Measurements from ENCODE around the gene BMPR1A. TPM values are rescaled to one million over a fixed set of nuclear protein-coding genes. Genes with fewer than 3 reads are reported as not detected.
A peak's percentile ranks its signal among the peaks of the same experiment; 100 is the strongest.
"Not testable (repeated sequence)": the region's sequence is repeated elsewhere in the genome, so short reads cannot be mapped to it uniquely, and the experiment has no call there.

Gene BMPR1A
- total and polyA plus RNA-seq, 8 donors: 5.8 to 104 (median 19.9) TPM

- Histone ChIP-seq H3K4me3 (no peak overlapping the region), H3K9me3 (no peaks in the 10 kb centered on the region), H3K27ac (peak overlapping the region in 3 of 5 donors; percentile 18 to 60 (median 47)), H3K36me3 (peaks cover 14 to 71% (median 58%) of the 10 kb centered on the region in 4 donors), H3K4me1 (peaks cover 0 to 5% (median 0%) of the 10 kb centered on the region in 4 donors), H3K27me3 (no peaks in the 10 kb centered on the region)
- intact Hi-C loops (cut with DNase I; ENCODE audit: low total_unique reads): no loop called here
- TF ChIP-seq POLR2AphosphoS5 (IDR thresholded peaks at IDR 0.05) (peak in 2 of 3 donors; percentile 29 to 61), CTCF (IDR thresholded peaks at IDR 0.05) (no peak), POLR2A (IDR thresholded peaks at IDR 0.05) (no peak), EP300 (IDR thresholded peaks at IDR 0.05) (peak; percentile 55)
- no peak for DNase-seq
- 59 to 81% (median 68%) methylated on average over 9 of the region's 9 CpGs for WGBS, 5 donors
Measured at GRCh38 chr10:86922553-86922961, 166.1 kb downstream of the BMPR1A start.

DNA sequence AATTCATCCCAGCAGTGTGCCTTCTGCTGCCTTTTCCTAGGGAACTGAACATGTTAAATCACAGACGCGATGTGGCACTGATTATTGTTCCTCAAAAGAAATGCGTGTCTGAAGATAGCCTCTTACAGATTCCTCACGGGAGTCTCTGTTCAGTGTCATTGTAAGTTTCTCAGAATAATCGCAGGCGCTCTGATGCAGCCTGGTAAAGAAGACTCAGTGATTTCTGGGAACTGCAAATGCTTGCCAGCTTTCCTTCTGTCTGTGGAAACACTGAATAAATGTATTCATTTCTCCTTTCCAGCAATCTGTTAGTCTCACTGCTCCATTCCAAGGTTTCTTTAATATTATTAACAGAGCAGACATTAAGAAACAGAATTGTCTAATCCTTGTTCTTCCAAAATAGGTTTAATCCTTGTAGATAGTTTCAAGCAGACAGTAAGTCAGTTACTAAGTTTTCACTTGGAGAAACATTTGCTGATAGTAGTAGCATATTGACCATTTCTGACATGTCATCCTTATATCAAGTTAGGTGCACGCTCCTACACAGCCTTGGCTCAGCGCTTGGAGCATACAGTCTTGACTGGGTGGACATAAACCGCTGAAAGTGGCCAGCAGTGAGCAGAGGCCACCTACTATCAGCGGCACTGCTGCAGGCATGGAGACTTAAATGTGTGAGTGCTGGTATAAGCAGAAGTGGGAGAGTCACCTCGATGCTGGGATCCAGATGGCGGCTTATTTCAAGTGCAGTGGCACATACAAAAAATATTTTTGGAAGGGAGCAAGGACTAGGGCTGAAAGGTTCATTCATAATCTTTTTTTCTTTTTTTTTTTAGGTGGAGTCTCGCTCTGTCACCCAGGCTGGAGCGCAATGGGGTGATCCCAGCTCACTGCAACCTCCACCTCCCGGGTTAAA lies 173.3 kb downstream of the BMPR1A start:
- TF ChIP-seq CTCF (IDR thresholded peaks at IDR 0.05) (no peak), EP300 (IDR thresholded peaks at IDR 0.05) (no peak), POLR2AphosphoS5 (IDR thresholded peaks at IDR 0.05) (peak in 1 of 3 donors; percentile 56), POLR2A (IDR thresholded peaks at IDR 0.05) (no peak)
- Histone ChIP-seq H3K9me3 (no peaks in the 10 kb centered on the region), H3K4me3 (no peak overlapping the region), H3K27me3 (no peaks in the 10 kb centered on the region), H3K36me3 (peaks cover 8 to 30% (median 27%) of the 10 kb centered on the region in 4 donors), H3K27ac (peak overlapping the region in 2 of 5 donors; percentile 11 to 51), H3K4me1 (peaks cover 0 to 14% (median 4%) of the 10 kb centered on the region in 4 donors)
- intact Hi-C loops (cut with DNase I; ENCODE audit: low total_unique reads): no loop called here
- DNase-seq: peak in 1 of 2 donors; percentile 23
- WGBS, 5 donors: 80 to 95% (median 91%) methylated on average over 15 of the region's 15 CpGs

DNA sequence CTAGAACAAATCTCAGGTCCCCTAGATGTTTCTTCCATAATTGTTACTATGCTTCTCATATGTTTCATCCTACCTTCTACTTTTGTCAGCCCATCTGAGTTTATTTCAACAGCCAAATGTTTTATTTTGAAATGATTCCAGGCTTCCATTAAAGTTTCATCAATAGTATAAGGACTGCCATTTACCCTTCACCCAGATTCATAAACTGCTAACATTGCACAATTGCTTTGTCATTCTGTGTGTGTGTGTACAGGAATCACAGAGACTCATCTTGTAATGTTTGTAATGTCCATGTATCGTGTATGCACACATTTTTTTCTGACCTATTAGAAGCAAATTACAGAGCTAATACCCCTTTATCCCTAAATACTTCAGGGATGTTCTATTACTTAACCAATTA lies 175.5 kb downstream of the BMPR1A start:
- H3K9me3 ChIP-seq: no peaks in the 10 kb centered on the region
- intact Hi-C loops (cut with DNase I; ENCODE audit: low total_unique reads): no loop called here
- peaks cover 8 to 38% (median 30%) of the 10 kb centered on the region in 4 donors for H3K36me3 ChIP-seq
- H3K27me3 ChIP-seq: no peaks in the 10 kb centered on the region
- peak overlapping the region in 3 of 5 donors; percentile 28 to 33 (median 30) for H3K27ac ChIP-seq
- peaks cover 0 to 15% (median 6%) of the 10 kb centered on the region in 4 donors for H3K4me1 ChIP-seq
- H3K4me3 ChIP-seq: no peak overlapping the region
- TF ChIP-seq CTCF (IDR thresholded peaks at IDR 0.05) (no peak), POLR2AphosphoS5 (IDR thresholded peaks at IDR 0.05) (peak in 1 of 3 donors; percentile 48)
- WGBS, 5 donors: 82 to 90% (median 84%) methylated on average over 1 of the region's 1 CpG
- DNase-seq: no peak

- Histone ChIP-seq H3K4me1 (peaks cover 0 to 23% (median 10%) of the 10 kb centered on the region in 4 donors), H3K36me3 (peaks cover 8 to 38% (median 30%) of the 10 kb centered on the region in 4 donors), H3K27ac (peak overlapping the region in 3 of 5 donors; percentile 28 to 33 (median 30)), H3K27me3 (no peaks in the 10 kb centered on the region), H3K9me3 (no peaks in the 10 kb centered on the region), H3K4me3 (no peak overlapping the region)
- TF ChIP-seq CTCF (IDR thresholded peaks at IDR 0.05) (no peak), EP300 (IDR thresholded peaks at IDR 0.05) (no peak), POLR2A (IDR thresholded peaks at IDR 0.05) (no peak), POLR2AphosphoS5 (IDR thresholded peaks at IDR 0.05) (no peak)
- DNase-seq: no peak
- 73 to 92% (median 85%) methylated on average over 2 of the region's 2 CpGs for WGBS, 5 donors
- intact Hi-C loops (cut with DNase I; ENCODE audit: low total_unique reads): no loop called here
Measured at GRCh38 chr10:86932674-86933073, 176.3 kb downstream of the BMPR1A start.

DNA sequence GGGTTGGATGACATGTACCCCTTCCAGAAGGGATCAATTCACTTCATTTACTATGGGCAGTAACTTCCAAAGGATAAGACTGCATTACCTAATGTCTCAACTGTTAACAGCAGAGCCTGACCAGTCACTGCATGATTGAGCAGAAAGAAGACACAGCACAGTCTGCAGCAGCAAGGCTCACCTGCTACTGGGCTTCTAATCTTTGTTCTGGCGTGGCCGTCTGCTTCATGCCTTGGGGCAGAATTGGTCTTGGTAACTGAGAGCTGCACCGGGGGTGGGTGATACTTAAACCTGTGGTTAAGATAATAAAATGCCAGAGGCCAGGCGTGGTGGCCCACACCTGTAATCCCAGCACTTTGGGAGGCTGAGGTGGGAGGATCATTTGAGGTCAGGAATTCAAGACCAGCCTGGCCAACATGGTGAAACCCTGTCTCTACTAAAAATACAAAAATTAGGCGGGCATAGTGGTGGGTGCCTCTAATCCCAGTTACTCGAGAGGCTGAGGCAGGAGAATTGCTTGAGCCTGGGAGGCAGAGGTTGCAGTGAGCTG lies 177.8 kb downstream of the BMPR1A start:
- peaks cover 8 to 30% (median 20%) of the 10 kb centered on the region in 4 donors for H3K36me3 ChIP-seq
- 65 to 83% (median 70%) methylated on average over 6 of the region's 6 CpGs for WGBS, 5 donors
- intact Hi-C loops (cut with DNase I; ENCODE audit: low total_unique reads): not testable (repeated sequence)

More for the DNA sequence above, 177.8 kb downstream of the BMPR1A start:
- H3K27ac ChIP-seq, H3K4me3 ChIP-seq, DNase-seq, H3K27me3 ChIP-seq, H3K9me3 ChIP-seq: not testable (repeated sequence)
- peaks cover 0 to 37% (median 17%) of the 10 kb centered on the region in 4 donors for H3K4me1 ChIP-seq
